Stimulated activated memory B cell treated with anti-CD40 and anti-IgM and Interleukin-4, amounts not matched to agents 10 μg/mL and 1 μg/mL and 100 μg/mL, for 72 hours (primary cell): ENCODE results near the gene RAX.

Source experiments
- ATAC-seq: fragments of 150-1000 bp; cut with Tn5 transposase; 2 replicates; pipeline ENCODE4 v1.10.0; 2021
- H3K27ac Mint-ChIP-seq: one replicate; pipeline ENCODE4 v1.8.0; 2022; ENCODE audit warnings: mild to moderate bottlenecking, mixed read lengths
- H3K27me3 Mint-ChIP-seq: one replicate; pipeline ENCODE4 v1.8.0; 2022; ENCODE audit warnings: mixed read lengths
- H3K36me3 Mint-ChIP-seq: one replicate; pipeline ENCODE4 v1.8.0; 2022; ENCODE audit warnings: mixed read lengths
- H3K4me1 Mint-ChIP-seq: one replicate; pipeline ENCODE4 v1.8.0; 2022; ENCODE audit warnings: mixed read lengths
- H3K4me3 Mint-ChIP-seq: one replicate; pipeline ENCODE4 v1.8.0; 2022; ENCODE audit warnings: mild to moderate bottlenecking, moderate library complexity, mixed read lengths
- H3K9me3 Mint-ChIP-seq: one replicate; pipeline ENCODE4 v1.8.0; 2022; ENCODE audit warnings: mixed read lengths

The RAX gene

DNA sequence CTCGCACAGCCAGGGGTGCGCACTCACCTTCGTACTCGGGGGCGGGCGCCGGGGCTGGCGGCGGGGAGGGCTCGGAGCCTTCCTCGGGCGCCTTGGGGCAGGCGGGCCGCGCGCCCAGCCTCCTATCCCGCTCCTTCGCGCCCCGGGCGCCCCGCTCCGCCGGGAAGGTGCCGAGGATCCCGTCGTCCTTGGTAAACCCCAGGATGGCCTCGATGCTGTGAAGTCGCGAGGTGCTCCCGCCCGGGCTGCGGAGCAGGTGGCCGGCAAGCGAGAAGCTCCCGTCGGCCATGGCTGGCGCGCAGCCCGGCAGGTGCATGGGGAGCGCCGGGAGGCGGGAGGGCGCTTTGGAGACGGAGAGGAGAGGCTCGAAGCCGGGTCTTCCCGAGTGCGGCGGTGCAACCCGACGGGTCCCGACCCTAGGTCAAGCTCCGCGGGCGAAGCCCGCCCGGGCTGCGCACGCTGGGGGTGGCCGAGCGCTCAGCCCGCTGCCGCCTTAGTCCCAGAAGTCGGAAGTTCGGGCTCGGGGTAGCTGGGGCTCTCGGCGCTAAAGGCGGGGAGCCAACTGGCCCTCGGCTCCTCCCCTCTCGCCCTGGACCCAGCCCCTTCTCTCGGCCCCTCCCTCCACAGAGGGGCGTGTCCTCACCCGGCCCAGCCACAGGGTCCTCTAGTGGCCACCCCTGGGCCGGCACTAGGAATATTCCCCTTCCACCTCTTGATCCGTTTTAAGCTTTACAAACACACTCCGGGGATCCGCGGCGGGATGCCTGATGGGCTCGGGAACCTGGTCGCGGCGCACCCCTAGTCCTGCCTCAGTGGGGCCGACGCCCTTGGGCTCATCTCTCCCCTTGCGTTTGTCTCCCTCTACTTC, at the start of gene RAX:
Gene RAX (minus strand): TSS at position 564 of the 868 bp plus-strand sequence. CDS start 248 bp downstream, at position 316.
- Mint-ChIP-seq H3K9me3 (no peaks in the 10 kb centered on the region), H3K4me1 (peaks cover 27% of the 10 kb centered on the region), H3K4me3 (peak within 1 kb of the TSS; percentile 33), H3K36me3 (no peaks in the 10 kb centered on the region), H3K27me3 (peaks cover 84% of the 10 kb centered on the region), H3K27ac (no peak within 1 kb of the TSS)
- peak; percentile 46 for ATAC-seq

GRCh38 chr18:59318460-59319050, 45.3 kb upstream of the RAX start, which contains the start of gene CPLX4:
Gene CPLX4, minus strand, starts transcription at chr18:59318649. Its CDS starts 187 bp downstream, at chr18:59318462.
- Mint-ChIP-seq H3K9me3 (no peaks in the 10 kb centered on the region), H3K4me1 (no peaks in the 10 kb centered on the region), H3K27me3 (peaks cover under 1% of the 10 kb centered on the region)

DNA sequence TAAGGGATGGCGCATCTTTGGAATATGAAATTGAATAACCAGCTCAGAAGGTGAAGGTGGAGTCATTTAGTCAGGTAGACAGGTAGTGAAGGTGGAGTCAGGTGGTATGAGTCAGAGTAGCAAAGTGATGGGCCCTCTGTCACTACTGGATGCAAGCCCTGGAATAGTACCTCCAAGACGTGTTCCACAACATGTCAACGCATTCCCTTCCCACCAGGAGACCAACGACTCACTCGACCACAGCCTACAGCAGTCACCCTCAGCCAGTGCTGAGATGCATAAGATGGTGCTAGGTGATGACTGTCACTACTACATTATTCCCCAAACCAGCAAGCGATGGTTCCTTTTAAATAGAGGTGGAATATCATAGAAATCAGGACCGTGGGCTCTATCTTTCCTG, 38.4 kb upstream of the RAX start:
- H3K4me3 Mint-ChIP-seq: no peak overlapping the region
- H3K27ac Mint-ChIP-seq: no peak overlapping the region
- H3K36me3 Mint-ChIP-seq: no peaks in the 10 kb centered on the region
- peaks cover 6% of the 10 kb centered on the region for H3K4me1 Mint-ChIP-seq
- H3K9me3 Mint-ChIP-seq: no peaks in the 10 kb centered on the region
- ATAC-seq: no peak
- peaks cover 45% of the 10 kb centered on the region for H3K27me3 Mint-ChIP-seq

More at GRCh38 chr18:59318460-59319050, 45.3 kb upstream of the RAX start, which contains the start of gene CPLX4:
- no peak within 1 kb of the TSS for H3K4me3 Mint-ChIP-seq
- no peak within 1 kb of the TSS for H3K27ac Mint-ChIP-seq
- no peak for ATAC-seq
- no peaks in the 10 kb centered on the region for H3K36me3 Mint-ChIP-seq

DNA sequence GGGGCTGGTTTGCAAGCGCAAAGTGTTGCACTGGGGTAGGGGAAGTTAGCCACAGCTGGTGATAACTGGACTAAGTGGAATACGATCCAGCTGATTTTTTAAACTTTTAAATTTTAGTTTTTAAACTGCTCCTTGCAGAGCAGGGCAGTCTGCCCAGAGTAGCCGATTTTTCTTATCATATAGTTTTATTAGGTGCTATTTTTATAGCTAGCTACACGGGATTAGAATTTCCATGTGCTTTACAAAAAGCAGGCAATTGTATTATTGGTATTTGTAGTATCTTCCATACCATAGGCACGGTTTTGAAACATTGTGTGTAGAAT, 35.6 kb upstream of the RAX start:
- H3K36me3 Mint-ChIP-seq: no peaks in the 10 kb centered on the region
- peak overlapping the region; percentile 57 for H3K4me3 Mint-ChIP-seq
- H3K27me3 Mint-ChIP-seq: peaks cover 63% of the 10 kb centered on the region
- H3K4me1 Mint-ChIP-seq: peaks cover 6% of the 10 kb centered on the region
- no peak overlapping the region for H3K27ac Mint-ChIP-seq
- ATAC-seq: no peak
- H3K9me3 Mint-ChIP-seq: no peaks in the 10 kb centered on the region

- peak; percentile 87 for ATAC-seq
- Mint-ChIP-seq H3K4me3 (peak overlapping the region; percentile 57), H3K9me3 (no peaks in the 10 kb centered on the region), H3K27me3 (peaks cover 61% of the 10 kb centered on the region), H3K4me1 (peaks cover 6% of the 10 kb centered on the region), H3K36me3 (no peaks in the 10 kb centered on the region), H3K27ac (no peak overlapping the region)
These were observed 35.1 kb upstream of the RAX start for GRCh38 chr18:59308248-59308937.

GRCh38 chr18:59306640-59307039, 33.4 kb upstream of the RAX start:
- no peaks in the 10 kb centered on the region for H3K36me3 Mint-ChIP-seq
- H3K27ac Mint-ChIP-seq: no peak overlapping the region
- no peak for ATAC-seq
- H3K27me3 Mint-ChIP-seq: peaks cover 55% of the 10 kb centered on the region
- peaks cover 6% of the 10 kb centered on the region for H3K4me1 Mint-ChIP-seq
- H3K9me3 Mint-ChIP-seq: no peaks in the 10 kb centered on the region
- no peak overlapping the region for H3K4me3 Mint-ChIP-seq

DNA sequence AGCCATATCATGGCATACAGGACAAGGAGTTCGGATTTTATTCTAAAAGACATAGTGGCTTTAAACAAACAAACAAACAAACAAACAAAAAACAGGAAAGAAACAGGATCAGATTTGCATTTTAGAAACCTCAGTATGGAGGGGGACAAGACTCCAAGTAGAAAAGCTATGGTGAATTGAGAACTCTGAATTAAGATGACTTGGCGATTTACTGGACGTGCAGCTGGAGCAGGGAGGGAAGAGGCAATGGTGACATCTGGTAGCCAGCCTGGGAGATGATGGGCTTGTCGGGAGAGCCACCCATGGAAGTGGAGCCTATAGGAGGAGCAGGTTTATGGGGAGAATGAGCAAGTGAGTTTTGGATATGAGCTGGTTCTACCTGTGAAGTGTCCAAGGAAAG, 32.0 kb upstream of the RAX start:
- Mint-ChIP-seq H3K36me3 (no peaks in the 10 kb centered on the region), H3K9me3 (no peaks in the 10 kb centered on the region), H3K4me1 (peaks cover 6% of the 10 kb centered on the region), H3K27me3 (peaks cover 48% of the 10 kb centered on the region), H3K4me3 (no peak overlapping the region), H3K27ac (no peak overlapping the region)
- ATAC-seq: no peak

DNA sequence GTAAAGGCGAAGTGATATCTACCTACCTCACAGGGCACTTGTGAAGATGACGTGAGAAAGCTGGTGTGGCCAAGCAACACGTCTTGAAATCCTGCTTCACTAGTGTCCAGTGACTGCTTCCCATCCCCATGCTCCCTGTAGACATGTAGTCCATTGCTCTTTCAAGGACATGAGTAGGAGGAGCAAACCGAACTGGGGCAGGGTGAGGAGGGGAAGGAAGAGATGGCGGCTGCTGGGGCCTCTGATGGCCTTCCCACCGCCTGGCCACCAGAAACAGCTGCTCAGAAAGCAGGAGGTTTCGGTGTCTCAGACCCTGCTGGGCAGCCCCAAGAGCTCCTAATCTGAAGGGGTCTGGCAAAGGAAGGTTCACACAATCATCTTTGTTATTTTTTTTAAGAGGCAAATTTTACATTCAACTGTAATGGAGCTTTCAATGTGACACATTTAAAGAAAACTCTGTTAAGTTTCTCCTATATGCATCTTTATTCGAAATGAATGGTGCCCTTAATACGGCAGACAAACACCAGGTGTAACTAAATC, 30.5 kb upstream of the RAX start:
- no peaks in the 10 kb centered on the region for H3K36me3 Mint-ChIP-seq
- no peaks in the 10 kb centered on the region for H3K9me3 Mint-ChIP-seq
- no peak overlapping the region for H3K27ac Mint-ChIP-seq
- H3K4me1 Mint-ChIP-seq: peaks cover 6% of the 10 kb centered on the region
- ATAC-seq: no peak
- peaks cover 48% of the 10 kb centered on the region for H3K27me3 Mint-ChIP-seq
- no peak overlapping the region for H3K4me3 Mint-ChIP-seq

DNA sequence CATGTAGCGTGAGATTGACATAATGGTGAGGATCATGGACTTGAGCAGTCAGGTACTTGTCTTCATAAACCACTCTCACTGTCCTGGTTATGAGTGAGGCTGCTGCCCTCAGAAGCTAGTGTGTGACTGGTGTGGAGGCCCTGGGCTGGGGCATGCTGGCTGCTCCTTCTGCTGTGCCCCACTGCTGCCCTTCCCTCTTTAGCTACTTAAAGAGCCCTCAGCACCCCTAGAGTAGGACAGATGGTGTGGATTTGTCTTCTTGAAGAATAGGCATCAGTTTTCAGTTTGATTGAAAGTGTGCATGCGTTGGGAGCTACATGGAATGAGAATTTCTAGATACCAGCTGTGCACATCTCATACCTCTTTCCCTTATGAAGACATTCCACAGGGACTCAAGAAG, 29.8 kb upstream of the RAX start:
- no peak for ATAC-seq
- Mint-ChIP-seq H3K9me3 (no peaks in the 10 kb centered on the region), H3K4me3 (no peak overlapping the region), H3K27ac (no peak overlapping the region), H3K36me3 (no peaks in the 10 kb centered on the region), H3K4me1 (peaks cover under 1% of the 10 kb centered on the region), H3K27me3 (peaks cover 46% of the 10 kb centered on the region)

DNA sequence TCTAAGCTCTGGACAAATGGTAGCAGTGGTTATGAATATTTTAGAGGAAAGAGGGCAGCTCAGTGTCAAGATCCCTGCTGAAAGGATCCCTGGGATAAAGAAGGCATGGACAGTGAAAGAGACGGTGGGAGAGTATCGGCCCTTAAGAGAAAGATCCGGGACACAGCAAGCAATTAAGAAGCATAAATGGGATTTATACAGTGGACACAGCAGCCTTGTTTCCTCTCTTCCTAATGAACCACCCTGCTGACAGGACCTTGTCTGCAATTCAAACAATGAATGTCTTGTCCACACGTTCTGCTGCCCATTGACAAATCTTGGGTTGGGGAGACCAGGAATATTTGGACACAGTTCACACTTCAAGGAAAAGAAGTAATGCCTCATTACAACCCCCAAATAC, 28.7 kb upstream of the RAX start:
- no peak for ATAC-seq
- H3K9me3 Mint-ChIP-seq: no peaks in the 10 kb centered on the region
- H3K27me3 Mint-ChIP-seq: peaks cover 42% of the 10 kb centered on the region
- H3K36me3 Mint-ChIP-seq: no peaks in the 10 kb centered on the region
- H3K27ac Mint-ChIP-seq: no peak overlapping the region
- H3K4me3 Mint-ChIP-seq: no peak overlapping the region
- no peaks in the 10 kb centered on the region for H3K4me1 Mint-ChIP-seq

DNA sequence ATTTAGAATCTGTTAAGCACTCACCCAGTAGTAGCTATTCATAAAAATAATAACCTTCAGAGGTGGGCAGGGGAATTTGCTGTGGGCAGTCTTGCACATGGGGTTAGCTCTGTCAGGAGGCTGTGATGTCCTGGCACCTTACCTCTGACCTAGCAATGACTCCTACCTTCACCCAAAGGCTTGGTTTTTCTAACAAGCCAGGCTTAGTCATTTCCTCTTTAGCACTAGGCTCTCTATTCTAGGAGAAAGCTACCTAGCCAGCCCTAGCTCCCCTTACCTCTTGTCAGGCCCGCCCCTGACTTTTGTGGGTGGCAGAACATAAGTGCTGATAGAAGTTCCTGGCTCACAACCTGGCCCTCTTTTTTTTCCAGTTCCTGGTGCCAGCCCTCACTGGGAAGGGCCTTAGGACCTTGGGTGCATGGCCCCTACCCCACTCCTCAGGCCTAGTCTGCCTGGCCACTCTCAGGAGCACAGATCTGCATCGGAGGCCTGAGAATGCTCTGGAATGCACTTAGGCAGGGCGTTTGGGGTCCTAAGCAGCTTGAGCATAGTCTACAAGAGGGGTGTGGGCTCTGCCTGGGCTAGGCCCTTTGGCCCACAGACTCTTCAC, 27.5 kb upstream of the RAX start:
- no peaks in the 10 kb centered on the region for H3K36me3 Mint-ChIP-seq
- no peak overlapping the region for H3K27ac Mint-ChIP-seq
- ATAC-seq: no peak
- peaks cover 37% of the 10 kb centered on the region for H3K27me3 Mint-ChIP-seq
- H3K9me3 Mint-ChIP-seq: no peaks in the 10 kb centered on the region
- no peaks in the 10 kb centered on the region for H3K4me1 Mint-ChIP-seq
- no peak overlapping the region for H3K4me3 Mint-ChIP-seq

- Mint-ChIP-seq H3K4me1 (no peaks in the 10 kb centered on the region), H3K9me3 (no peaks in the 10 kb centered on the region), H3K36me3 (no peaks in the 10 kb centered on the region), H3K27me3 (peaks cover 35% of the 10 kb centered on the region), H3K27ac (no peak overlapping the region), H3K4me3 (no peak overlapping the region)
- no peak for ATAC-seq
These were observed 25.6 kb upstream of the RAX start for GRCh38 chr18:59298871-59299270.

DNA sequence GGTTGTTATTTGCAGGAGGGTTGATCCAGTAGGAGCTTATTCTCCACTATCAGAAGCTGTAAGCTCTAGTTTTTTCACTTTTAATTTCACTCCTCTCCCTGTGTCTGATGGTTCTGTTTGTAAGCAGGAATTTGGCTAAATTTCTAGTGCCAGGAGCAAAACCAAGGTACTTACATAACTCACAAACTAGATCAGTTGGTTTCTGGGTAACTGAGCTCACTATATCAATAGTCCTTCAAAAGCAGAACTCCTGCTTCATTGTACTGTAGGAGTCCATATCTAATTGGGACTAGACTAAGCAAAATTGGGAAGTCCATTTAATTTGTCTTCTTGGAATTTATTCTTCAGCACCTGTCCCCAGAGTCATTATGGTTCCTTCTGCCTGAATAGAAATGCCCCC, 20.1 kb upstream of the RAX start:
- Mint-ChIP-seq H3K4me1 (no peaks in the 10 kb centered on the region), H3K36me3 (no peaks in the 10 kb centered on the region), H3K27ac (no peak overlapping the region), H3K9me3 (peaks cover 4% of the 10 kb centered on the region), H3K4me3 (no peak overlapping the region), H3K27me3 (peaks cover 49% of the 10 kb centered on the region)
- ATAC-seq: no peak

- H3K9me3 Mint-ChIP-seq: peaks cover 4% of the 10 kb centered on the region
- no peak overlapping the region for H3K4me3 Mint-ChIP-seq
- H3K27me3 Mint-ChIP-seq: peaks cover 48% of the 10 kb centered on the region
- no peak for ATAC-seq
- no peaks in the 10 kb centered on the region for H3K4me1 Mint-ChIP-seq
- no peak overlapping the region for H3K27ac Mint-ChIP-seq
- no peaks in the 10 kb centered on the region for H3K36me3 Mint-ChIP-seq
These were observed 13.1 kb upstream of the RAX start for GRCh38 chr18:59286341-59286740.

DNA sequence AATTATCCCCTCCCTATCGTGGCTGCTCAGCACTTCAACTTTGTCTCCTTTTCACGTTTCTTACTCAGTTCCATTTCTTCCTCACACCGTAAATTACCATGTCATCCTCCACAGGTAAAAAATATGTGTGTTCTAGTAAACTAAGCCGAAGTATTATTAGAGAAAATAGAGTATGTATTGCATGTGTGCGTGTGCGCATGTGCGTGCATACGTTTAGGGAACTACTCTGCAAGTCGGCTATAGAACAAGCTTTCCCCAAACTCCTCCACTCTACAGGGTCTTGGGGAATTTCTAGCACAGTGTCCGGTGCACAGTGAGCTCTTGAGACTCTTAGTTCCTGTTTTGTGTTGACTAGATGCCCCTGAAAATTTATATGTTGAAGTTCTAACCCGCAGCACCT, 9.1 kb upstream of the RAX start:
- Mint-ChIP-seq H3K4me3 (no peak overlapping the region), H3K9me3 (no peaks in the 10 kb centered on the region), H3K4me1 (no peaks in the 10 kb centered on the region), H3K36me3 (no peaks in the 10 kb centered on the region), H3K27ac (no peak overlapping the region), H3K27me3 (peaks cover 57% of the 10 kb centered on the region)
- ATAC-seq: no peak
